ENCODE results near the gene DES.
"Not testable (repeated sequence)": the region's sequence is repeated elsewhere in the genome, so short reads cannot be mapped to it uniquely, and the experiment has no call there.

DES gene

DNA sequence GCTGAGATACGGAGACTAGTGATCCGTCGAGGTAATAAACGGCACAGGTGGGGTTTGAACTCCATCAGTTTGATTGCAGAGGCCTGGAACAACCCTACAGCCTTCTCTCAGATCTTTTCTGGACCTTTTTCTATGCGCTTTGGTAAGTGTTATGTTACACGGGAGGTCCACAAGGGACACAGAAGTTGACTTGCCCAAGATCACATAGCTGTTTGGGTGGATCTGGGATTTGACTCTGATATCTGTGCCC is 29.3 kb upstream of the DES start:
- TF ChIP-seq, protein P1, sequence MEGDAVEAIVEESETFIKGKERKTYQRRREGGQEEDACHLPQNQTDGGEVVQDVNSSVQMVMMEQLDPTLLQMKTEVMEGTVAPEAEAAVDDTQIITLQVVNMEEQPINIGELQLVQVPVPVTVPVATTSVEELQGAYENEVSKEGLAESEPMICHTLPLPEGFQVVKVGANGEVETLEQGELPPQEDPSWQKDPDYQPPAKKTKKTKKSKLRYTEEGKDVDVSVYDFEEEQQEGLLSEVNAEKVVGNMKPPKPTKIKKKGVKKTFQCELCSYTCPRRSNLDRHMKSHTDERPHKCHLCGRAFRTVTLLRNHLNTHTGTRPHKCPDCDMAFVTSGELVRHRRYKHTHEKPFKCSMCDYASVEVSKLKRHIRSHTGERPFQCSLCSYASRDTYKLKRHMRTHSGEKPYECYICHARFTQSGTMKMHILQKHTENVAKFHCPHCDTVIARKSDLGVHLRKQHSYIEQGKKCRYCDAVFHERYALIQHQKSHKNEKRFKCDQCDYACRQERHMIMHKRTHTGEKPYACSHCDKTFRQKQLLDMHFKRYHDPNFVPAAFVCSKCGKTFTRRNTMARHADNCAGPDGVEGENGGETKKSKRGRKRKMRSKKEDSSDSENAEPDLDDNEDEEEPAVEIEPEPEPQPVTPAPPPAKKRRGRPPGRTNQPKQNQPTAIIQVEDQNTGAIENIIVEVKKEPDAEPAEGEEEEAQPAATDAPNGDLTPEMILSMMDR (IDR thresholded peaks at IDR 0.05; ENCODE audit: low read depth, low read length, missing control alignments), result no peak
- no peak for DNase-seq (ENCODE audit: low read depth)
- H3K4me3 ChIP-seq (ENCODE audit: low read depth, low read length), result peak overlapping the region; percentile 34

DNA sequence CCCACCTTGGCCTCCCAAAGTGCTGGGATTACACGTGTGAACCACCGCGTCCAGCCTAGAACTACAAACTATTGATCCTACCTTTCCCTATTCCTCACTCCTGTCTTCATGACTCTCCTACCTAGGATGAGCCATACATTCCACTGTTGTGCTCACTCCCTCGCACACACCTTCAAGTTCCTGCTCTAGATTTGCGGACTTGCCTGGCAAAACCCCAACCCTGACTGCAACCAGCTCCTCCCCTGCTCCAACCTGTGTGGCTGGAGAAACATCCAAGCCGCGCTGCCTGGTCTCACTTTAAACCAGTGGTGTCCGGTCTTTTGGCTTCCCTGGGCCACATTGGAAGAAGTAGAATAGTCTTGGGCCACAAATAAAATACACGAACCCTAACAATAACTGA is 25.4 kb upstream of the DES start:
- TF ChIP-seq, protein P1 (IDR thresholded peaks at IDR 0.05; ENCODE audit: low read depth, low read length, missing control alignments), result no peak
- no peak for DNase-seq (ENCODE audit: low read depth)
- no peak overlapping the region for H3K4me3 ChIP-seq (ENCODE audit: low read depth, low read length)

DNA sequence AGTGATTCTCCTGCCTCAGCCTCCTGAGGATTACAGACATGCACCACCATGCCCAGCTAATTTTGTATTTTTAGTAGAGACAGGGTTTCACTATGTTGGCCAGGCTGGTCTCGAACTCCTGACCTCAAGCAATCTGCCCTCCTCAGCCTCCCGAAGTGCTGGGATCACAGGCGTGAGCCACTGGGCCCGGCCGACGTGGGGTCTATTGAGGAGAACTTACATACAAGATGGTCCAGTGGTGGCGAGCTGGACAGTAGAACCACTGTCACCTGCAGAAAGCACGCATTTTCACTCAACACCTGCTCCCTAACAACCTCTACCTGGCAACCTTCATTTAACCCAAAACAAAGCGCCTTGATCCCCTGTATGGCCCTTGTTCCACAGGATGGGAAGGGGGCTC is 23.1 kb upstream of the DES start:
- DNase-seq (ENCODE audit: low read depth); H3K4me3 ChIP-seq (ENCODE audit: low read depth, low read length): not testable (repeated sequence)

DNA sequence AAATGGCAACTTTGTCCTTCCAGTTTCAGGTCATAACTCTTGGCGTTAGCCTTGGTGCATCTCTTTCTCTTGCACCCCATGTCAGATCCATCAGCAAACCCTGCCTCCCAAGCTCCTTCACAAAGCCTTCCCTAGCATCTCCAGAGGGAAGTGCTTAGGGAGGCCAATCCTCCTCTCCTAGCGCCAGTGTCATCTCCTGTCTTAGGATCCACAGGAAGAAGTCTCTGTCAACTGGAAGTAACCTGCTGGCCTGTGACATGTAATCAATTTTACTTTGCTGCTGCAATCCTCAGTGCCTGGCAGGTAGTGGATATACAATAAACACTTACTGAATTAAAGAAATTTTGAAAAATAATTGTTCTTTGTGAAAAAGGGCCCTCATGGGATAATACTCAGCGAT is 22.6 kb upstream of the DES start:
- no peak for DNase-seq (ENCODE audit: low read depth)
- TF ChIP-seq, protein P1 (IDR thresholded peaks at IDR 0.05; ENCODE audit: low read depth, low read length, missing control alignments), result no peak
- no peak overlapping the region for H3K4me3 ChIP-seq (ENCODE audit: low read depth, low read length)

DNA sequence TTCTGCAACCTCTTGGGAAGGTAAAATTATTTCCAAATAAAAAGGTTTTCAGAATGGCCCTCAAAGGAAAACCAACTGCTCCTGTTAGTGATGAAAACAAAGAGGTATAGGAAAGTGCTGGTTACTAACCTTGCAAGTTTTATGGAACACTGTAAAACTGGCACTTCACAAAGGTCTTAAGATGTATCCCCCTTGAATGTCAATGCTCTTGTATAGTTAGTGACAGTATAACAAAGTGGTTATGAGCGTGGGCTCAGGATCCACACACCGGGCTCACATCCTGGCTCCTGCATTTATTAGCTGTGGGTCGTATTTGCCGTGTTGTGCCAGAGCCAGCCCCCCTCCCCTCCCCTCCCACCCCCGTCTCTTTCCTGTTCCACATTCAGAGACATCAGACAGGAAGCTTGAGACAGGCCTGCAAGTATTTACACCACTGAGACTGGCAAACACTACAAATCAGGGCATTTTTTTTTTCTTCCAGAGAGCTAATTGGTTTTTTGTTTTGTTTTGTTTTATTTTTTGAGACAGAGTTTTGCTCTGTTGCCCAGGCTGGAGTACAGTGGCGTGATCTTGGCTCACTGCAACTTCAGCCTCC is 21.2 kb upstream of the DES start:
- no peak for DNase-seq (ENCODE audit: low read depth)
- H3K4me3 ChIP-seq (ENCODE audit: low read depth, low read length), result no peak overlapping the region
- TF ChIP-seq, protein P1 (IDR thresholded peaks at IDR 0.05; ENCODE audit: low read depth, low read length, missing control alignments), result no peak

DNA sequence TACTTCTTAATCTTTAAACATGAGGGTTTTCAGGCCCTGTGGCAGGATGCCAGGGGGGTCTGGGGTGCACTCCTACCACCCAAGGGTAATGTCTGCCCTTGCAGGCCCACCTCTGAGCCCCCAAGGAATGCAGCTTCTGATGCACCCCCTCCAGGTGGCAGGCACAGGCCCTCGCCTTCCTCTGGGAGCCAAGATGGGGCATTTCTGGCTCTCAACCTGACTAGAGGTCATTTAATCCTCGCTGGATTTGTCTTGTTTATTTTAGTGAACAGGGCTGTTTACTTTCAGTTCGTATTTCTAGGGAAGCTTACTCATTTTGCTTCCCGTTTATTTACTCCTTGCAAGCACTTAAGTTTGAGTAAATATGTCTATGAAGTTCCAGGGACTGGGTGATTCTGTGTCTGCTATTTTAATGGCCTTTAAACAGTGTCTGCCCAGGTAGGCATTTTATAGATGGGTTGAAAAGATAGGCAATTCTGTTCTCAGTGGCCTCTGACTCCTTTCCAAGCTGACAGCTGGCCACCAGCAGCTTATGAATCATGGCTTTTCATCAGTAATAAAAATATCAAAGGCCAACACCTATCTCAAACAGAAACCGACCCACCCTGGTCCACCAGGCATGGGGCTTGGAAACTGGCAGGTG is 19.3 kb upstream of the DES start:
- DNase-seq (ENCODE audit: low read depth), result no peak
- TF ChIP-seq, protein P1 (IDR thresholded peaks at IDR 0.05; ENCODE audit: low read depth, low read length, missing control alignments), result no peak

DNA sequence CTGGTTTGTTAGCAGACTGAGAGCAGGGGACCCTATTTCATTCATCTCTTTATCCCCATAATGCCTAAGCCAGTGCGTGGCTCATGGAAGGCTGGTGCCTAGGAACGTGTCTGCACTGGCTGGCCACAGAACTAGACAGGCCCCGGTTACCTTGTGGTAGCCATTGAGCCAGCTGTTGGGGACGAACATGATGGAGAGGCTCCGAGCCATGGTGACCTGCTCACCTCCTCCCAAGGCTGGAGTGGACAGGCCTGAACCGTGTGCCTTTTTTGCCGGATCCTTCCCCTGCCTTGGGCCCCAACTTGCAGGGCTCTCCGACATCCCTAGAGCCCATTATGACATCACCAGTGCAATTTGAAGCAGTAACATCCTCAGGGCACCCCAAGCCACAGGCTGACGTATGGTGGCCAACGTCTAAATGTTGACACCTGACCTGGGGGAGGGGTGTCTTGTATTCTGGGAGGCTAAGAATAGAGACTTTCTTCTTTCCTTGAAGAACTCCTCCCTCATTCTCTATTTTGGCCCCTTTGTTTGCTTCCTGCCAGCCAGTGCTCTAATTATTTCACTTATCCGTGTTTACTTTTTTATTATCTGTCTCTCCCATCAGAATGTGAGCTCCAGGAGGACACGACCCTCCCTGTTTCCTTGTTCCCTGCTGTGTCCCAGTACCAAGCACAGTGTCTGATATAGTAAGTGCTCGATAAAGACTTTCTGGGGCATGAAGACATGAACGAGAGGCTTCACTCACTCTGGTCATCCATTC is 18.3 kb upstream of the DES start:
- DNase-seq (ENCODE audit: low read depth), result no peak
- H3K4me3 ChIP-seq (ENCODE audit: low read depth, low read length), result no peak overlapping the region
- TF ChIP-seq, protein P1 (IDR thresholded peaks at IDR 0.05; ENCODE audit: low read depth, low read length, missing control alignments), result no peak

More for the DNA sequence above, 19.3 kb upstream of the DES start:
- H3K4me3 ChIP-seq (ENCODE audit: low read depth, low read length), result no peak overlapping the region

Data from GM12864 (cell line).